Measurements from ENCODE around the gene TRMT112.

DNA sequence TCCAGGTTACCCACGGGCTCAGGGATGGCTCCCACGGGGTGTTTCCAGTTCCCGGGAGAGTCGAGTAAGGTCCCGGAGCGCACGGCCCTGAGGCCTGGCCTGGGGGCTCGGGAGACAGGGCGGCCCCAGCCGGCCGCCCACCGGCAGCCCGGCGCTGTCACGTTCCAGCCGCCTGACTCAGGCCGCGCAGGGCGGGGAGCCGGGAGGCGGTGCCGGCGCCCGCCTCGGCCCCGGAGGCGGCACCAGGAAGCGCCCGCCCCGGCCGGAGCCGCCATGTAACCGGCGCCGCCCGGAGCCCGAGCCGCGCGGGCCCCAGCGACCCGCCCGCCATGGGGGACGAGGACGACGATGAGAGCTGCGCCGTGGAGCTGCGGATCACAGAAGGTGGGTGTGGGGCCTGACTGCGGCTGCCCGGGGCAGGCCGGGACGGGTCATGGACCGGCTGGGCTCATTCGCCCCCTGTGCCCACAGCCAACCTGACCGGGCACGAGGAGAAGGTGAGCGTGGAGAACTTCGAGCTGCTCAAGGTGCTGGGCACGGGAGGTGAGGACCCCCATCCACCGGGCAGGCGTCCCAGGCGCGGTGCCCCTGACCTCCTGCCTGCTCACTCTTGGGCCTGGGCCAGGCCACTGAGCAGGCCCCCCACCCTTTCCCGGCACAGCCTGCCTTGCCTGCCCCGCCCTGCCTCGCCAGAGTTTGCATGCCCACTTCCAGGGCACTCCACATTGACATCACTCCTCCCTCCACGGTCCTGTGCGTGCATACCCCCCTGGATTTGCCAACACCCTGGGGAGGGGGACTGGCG, 41.8 kb upstream of the TRMT112 start, which contains the start of gene RPS6KA4:
- TF ChIP-seq, protein P1, sequence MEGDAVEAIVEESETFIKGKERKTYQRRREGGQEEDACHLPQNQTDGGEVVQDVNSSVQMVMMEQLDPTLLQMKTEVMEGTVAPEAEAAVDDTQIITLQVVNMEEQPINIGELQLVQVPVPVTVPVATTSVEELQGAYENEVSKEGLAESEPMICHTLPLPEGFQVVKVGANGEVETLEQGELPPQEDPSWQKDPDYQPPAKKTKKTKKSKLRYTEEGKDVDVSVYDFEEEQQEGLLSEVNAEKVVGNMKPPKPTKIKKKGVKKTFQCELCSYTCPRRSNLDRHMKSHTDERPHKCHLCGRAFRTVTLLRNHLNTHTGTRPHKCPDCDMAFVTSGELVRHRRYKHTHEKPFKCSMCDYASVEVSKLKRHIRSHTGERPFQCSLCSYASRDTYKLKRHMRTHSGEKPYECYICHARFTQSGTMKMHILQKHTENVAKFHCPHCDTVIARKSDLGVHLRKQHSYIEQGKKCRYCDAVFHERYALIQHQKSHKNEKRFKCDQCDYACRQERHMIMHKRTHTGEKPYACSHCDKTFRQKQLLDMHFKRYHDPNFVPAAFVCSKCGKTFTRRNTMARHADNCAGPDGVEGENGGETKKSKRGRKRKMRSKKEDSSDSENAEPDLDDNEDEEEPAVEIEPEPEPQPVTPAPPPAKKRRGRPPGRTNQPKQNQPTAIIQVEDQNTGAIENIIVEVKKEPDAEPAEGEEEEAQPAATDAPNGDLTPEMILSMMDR (conservative IDR thresholded peaks at IDR 0.05; ENCODE audit: low read depth, low read length), result no peak
- no peak for TF ChIP-seq CEBPB (IDR thresholded peaks at IDR 0.05; ENCODE audit: low read depth, low read length)
- TF ChIP-seq BHLHE40 (IDR thresholded peaks at IDR 0.05; ENCODE audit: low read depth, low read length), result peak; percentile 85
- TF ChIP-seq MAFK (IDR thresholded peaks at IDR 0.05; ENCODE audit: low read depth, low read length), result no peak
- peak; percentile 47; the same call in 1 of the 2 replicates for TF ChIP-seq POLR2A (IDR thresholded peaks at IDR 0.05; ENCODE audit: low read depth, low read length)
- TF ChIP-seq, protein P2, sequence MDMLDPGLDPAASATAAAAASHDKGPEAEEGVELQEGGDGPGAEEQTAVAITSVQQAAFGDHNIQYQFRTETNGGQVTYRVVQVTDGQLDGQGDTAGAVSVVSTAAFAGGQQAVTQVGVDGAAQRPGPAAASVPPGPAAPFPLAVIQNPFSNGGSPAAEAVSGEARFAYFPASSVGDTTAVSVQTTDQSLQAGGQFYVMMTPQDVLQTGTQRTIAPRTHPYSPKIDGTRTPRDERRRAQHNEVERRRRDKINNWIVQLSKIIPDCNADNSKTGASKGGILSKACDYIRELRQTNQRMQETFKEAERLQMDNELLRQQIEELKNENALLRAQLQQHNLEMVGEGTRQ (IDR thresholded peaks at IDR 0.05; ENCODE audit: low read depth, low read length), result no peak; the same call in 1 of the 2 replicates
- TF ChIP-seq, protein P3, sequence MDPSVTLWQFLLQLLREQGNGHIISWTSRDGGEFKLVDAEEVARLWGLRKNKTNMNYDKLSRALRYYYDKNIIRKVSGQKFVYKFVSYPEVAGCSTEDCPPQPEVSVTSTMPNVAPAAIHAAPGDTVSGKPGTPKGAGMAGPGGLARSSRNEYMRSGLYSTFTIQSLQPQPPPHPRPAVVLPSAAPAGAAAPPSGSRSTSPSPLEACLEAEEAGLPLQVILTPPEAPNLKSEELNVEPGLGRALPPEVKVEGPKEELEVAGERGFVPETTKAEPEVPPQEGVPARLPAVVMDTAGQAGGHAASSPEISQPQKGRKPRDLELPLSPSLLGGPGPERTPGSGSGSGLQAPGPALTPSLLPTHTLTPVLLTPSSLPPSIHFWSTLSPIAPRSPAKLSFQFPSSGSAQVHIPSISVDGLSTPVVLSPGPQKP (IDR thresholded peaks at IDR 0.05; ENCODE audit: borderline replicate concordance, low read depth, low read length), result no peak
- TF ChIP-seq RAD21 (IDR thresholded peaks at IDR 0.05; ENCODE audit: low read length), result no peak
- no peak for TF ChIP-seq SMC3 (IDR thresholded peaks at IDR 0.05; ENCODE audit: low read depth, low read length)
- peak; percentile 65; the same call in 1 of the 2 replicates for TF ChIP-seq MAZ (IDR thresholded peaks at IDR 0.05; ENCODE audit: borderline replicate concordance, low read depth, low read length)
- TF ChIP-seq MXI1 (IDR thresholded peaks at IDR 0.05; ENCODE audit: borderline replicate concordance, low read depth, low read length), result peak; percentile 65; the same call in 1 of the 2 replicates
- TF ChIP-seq CHD1 (IDR thresholded peaks at IDR 0.05; ENCODE audit: low read depth, low read length), result no peak

Data from IMR-90 (cell line).